PFSK-1 (cell line): ENCODE results near the gene ZNF385C.

Experiments
- FOXP2 ChIP-seq: optimal IDR thresholded peaks from 2 replicates; pipeline ENCODE3; 2011; ENCODE audit warnings: borderline replicate concordance, control low read depth, inconsistent platforms; ENCODE audit not compliant: insufficient read depth; ENCODE audit errors: extremely low read length, extremely low read depth
- POLR2AphosphoS5 ChIP-seq: IDR thresholded peaks from 2 replicates; pipeline ENCODE4 v1.6.1; 2012; ENCODE audit warnings: low read depth, mild to moderate bottlenecking, control low read depth, low read length, moderate library complexity
- REST ChIP-seq, 2 experiments: IDR thresholded peaks; 2 replicates each; pipeline versions ENCODE4 v1.6.1 to v1.8.0; 2011 to 2012; ENCODE audit warnings: low read depth in 2 of 2, low read length in 2 of 2, control low read depth in 1 of 2, inconsistent platforms in 1 of 2, mild to moderate bottlenecking in 1 of 2, moderate library complexity in 1 of 2; ENCODE audit not compliant: insufficient read depth in 1 of 2
- SIN3A ChIP-seq: IDR thresholded peaks from 2 replicates; pipeline ENCODE4 v1.6.1; 2012; ENCODE audit warnings: mild to moderate bottlenecking, low read length, moderate library complexity, borderline replicate concordance; ENCODE audit not compliant: insufficient read depth
- TAF1 ChIP-seq: IDR thresholded peaks from 2 replicates; pipeline ENCODE4 v1.6.1; 2012; ENCODE audit warnings: low read length, control low read depth, borderline replicate concordance; ENCODE audit not compliant: insufficient read depth

GRCh38 chr17:42110301-42111264 lies 12.3 kb upstream of the ZNF385C start:
- TF ChIP-seq POLR2AphosphoS5 (no peak), SIN3A (no peak), REST (IDR thresholded peaks at IDR 0.05; ENCODE audit: insufficient read depth in 1 of 2, low read depth in 2 of 2, low read length in 2 of 2) (no peak), TAF1 (no peak), FOXP2 (no peak)
